Measurements from ENCODE around the gene MAN1A1.

Gene MAN1A1

GRCh38 chr6:119267126-119267905 is 82.2 kb downstream of the MAN1A1 start:
- DNase-seq, result no peak

GRCh38 chr6:119264854-119265397 is 84.6 kb downstream of the MAN1A1 start:
- DNase-seq, result no peak

DNA sequence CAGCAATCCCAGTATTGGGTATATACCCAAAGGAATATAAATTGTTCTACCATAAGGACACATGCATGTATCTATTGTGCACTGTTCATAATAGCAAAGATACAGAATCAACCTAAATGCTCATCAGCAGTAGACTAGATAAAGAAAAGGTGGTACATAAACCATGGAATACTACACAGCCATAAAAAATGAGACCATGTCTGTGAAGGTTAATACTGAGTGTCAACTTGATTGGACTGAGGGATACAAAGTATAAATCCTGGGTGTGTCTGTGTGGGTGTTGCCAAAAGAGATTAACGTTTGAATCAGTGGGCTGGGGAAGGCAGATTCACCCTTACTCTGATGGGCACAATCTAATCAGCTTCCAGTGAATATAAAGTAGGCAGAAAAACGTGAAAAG is 86.9 kb downstream of the MAN1A1 start:
- no peak for DNase-seq

GRCh38 chr6:119261944-119262284 is 87.6 kb downstream of the MAN1A1 start:
- DNase-seq, result no peak

DNA sequence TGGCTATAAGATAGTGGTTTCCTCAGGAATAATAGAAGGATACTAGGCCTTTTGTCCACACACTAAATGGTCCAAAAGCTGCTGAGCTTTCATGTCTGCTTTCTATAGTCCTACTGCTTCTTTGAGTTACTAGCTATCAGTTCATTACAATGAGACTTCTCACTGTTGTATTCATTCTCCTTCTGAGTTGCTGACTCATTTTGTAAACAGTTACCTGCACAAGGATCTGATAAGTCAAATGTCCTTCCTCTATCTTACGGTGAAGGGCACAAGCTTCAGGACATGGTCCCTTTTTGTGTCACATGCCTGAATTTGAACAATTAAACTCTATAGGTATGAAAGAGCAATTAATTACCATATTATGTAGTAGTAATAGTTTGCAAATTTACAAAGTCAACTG is 90.5 kb downstream of the MAN1A1 start:
- no peak for DNase-seq

DNA sequence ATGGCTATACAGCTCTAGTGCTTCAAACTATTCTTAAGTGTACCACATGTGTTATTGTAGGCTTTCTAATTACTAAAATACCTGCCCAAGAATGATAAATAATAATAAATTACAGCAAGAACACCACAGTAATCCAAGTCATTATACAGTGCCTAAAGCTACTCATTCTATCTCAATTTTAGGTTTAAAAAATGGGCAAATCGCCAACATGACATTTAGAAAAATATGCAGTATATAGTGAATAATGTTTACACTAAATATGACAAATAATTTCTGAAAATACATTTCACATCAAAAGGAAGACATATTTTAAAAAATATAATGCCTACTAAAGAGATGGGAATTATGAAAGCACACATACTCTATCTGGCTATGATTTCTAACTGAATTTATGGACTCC is 91.8 kb downstream of the MAN1A1 start:
- no peak for DNase-seq

- no peak for DNase-seq
Measured at GRCh38 chr6:119256978-119257462, 92.5 kb downstream of the MAN1A1 start.

DNA sequence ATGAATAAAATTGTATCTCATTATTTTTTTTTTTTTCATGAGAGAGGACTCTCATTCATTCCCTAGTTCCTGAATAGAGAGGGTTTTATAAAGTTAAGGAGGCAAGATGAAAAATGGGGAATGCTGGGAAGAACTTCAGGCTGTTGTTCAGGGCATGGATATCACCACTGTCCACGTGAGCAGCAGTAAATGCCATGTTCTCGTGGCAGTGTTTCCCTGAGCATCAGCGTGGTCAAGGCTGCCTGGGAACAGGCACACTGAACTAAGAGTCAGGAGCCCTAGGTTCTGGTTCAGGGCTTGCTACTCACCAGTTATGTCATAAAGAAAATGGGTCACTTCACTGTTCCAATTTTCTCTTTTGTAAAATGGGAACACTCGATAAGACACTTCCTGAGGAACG is 93.2 kb downstream of the MAN1A1 start:
- DNase-seq, result no peak

- DNase-seq, result no peak
Measured at GRCh38 chr6:119255492-119255891, 94.1 kb downstream of the MAN1A1 start.

DNA sequence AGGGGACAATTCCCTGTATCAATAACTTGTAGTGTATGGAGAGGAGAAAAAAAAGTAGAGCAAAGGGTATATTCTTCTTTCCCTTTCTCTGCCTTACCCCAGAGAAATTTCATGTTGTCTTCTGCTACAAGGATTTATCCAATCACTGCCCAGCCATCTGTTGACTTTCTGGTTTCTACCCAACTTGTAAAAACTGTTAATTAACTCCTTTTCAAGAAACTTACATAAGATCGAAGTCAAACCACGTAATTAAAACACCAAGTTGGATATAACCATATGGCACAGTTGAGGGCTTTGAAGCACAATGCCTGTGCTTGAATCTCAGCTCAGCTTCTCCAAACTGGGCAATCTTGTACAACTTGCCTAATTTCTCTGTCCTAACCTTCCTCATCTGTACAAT is 99.5 kb downstream of the MAN1A1 start:
- DNase-seq, result no peak

- DNase-seq, result no peak
Measured at GRCh38 chr6:119249319-119249718, 100.2 kb downstream of the MAN1A1 start.

- no peak for DNase-seq
Measured at GRCh38 chr6:119247504-119247903, 102.1 kb downstream of the MAN1A1 start.

GRCh38 chr6:119243657-119244056 is 105.9 kb downstream of the MAN1A1 start:
- DNase-seq, result no peak

- DNase-seq, result no peak
Measured at GRCh38 chr6:119243037-119243436, 106.5 kb downstream of the MAN1A1 start.

- no peak for DNase-seq
Measured at GRCh38 chr6:119241540-119242309, 107.8 kb downstream of the MAN1A1 start.

- no peak for DNase-seq
Measured at GRCh38 chr6:119241111-119241465, 108.5 kb downstream of the MAN1A1 start.

GRCh38 chr6:119240257-119241110 is 109.1 kb downstream of the MAN1A1 start:
- DNase-seq, result no peak

DNA sequence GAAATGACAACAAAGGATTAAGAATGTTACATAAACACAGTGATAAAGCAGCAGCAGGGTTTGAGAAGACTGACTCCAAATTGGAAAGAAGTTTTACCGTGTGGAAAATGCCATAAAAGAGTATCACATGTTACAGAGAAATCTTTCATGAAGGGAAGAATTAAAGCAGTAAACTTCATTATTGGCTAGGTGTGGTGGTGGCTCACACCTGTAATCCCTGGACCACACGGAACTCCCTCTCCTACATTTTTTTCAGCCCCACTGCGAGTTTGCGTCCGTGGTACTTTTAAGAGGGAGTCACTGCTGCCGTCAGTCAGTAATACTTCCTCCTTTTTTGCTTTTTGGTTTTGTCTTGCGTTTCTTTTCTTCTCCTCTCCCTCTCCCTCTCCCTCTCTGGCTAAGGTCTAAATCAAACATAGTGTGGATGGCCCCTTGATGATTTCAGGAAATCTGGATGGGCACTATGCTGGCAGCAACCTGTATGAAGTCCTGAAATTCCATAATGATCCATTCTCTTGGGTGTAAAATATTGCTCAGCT is 112.3 kb downstream of the MAN1A1 start:
- no peak for DNase-seq

GRCh38 chr6:119234941-119235340 is 114.6 kb downstream of the MAN1A1 start:
- no peak for DNase-seq

DNA sequence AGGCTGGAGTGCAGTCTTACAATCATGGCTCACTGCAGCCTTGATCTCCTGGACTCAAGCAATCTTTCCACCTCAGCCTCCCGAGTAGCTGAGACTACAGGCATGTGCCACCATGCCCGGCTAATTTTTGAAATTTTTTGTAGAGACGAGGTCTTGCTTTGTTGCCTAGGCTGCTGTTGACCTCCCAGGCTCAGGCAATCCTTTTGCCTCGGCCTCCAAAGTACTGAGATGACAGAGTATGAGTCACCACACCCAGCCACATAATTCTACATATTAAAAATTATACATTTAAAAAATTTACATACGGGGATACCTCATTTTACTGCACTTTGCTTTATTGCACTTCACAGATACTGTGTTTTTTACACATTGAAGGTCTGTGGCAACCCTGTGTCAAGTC is 115.1 kb downstream of the MAN1A1 start:
- no peak for DNase-seq

DNA sequence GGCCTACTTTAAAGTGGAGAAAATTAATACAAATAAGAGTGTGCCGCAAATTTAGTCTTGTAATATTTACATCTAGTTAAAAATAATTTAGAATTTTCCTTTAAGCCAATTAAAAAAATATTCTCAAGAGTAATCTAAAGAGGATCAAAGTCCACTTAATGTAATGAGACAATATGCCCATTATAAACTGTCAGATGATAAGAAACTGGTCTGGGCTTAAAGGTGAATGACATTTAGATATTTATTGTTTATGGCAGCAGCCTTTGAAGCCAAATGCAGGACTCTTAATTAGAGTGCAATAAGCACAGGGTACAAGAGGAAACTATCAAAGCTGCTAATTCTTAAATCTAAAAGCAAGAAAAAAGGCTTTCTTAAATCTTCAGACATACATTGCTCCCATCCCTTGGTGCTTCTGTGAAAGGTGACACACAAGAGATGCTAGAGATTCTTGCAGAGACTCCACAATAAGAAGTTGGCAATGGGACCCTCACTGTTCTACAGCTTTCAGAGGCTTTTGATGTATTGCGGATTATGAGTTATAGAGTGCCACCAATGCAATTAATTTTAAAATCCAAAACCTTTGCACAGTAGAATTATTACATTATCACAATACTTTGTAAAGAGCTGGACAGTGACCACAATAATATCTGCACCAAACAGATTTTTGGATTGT is 116.1 kb downstream of the MAN1A1 start:
- no peak for DNase-seq

DNA sequence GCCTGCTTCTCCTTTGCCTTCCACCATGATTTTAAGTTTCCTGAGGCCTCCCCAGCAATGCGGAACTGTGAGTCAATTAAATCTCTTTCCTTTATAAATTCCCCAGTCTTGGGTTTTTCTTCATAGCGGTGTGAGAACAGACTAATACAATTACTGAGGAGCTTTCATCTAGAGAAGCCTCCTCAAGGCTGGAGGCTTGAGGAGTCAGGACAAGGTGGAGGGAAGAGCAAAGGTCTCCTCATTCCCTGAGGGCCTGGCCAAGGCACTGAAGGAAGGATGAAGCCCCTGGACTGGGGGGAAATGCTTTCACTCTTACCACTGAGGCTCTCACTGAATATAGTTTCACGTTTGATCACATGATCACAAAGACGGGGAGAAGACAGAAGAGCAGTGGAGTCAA is 118.2 kb downstream of the MAN1A1 start:
- DNase-seq, result no peak

All from activated effector memory CD4-positive, alpha-beta T cell treated with anti-CD3 and anti-CD28 coated beads, Interleukin-2, amount 50 U/mL, for 16 hours (primary cell).